Ovary (tissue), 3 donors: ENCODE data around the gene SEZ6L2.

ENCODE experiments used
- EP300 ChIP-seq: sonication (generic); formaldehyde crosslinking; IDR thresholded peaks from one replicate; pipeline ENCODE4 v1.6.1; 2017; ENCODE audit warnings: antibody characterized with exemption
- TF ChIP-seq, protein P1 (sequence below), 3 donors: fragments of 450-650 bp in 2 of 3; fragments of 200-600 bp in 1 of 3; IDR thresholded peaks; one replicate each; pipeline versions ENCODE4 v1.5.1 to v1.8.0; 2016 to 2022; ENCODE audit warnings: antibody characterized with exemption in 3 of 3, mild to moderate bottlenecking in 1 of 3
- donor health status: DM: no; HTN: no; CAD: no.

DNA sequence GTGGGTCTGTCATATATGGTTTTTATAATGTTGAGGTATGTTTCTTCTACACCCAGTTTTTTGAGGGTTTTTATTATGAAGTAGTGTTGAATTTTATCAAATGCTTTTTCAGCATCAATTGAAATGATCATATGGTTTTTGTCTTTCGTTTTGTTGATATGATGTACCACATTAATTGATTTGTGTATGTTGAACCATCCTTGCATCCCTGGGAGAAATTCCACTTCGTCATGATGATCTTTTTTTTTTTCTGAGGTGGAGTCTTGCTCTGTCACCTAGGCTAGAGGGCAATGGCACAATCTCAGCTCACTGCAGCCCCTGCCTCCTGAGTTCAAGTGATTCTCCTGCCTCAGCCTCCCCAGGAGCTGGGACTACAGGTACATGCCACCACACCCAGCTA, 48.5 kb upstream of the SEZ6L2 start:
- TF ChIP-seq, protein P1, sequence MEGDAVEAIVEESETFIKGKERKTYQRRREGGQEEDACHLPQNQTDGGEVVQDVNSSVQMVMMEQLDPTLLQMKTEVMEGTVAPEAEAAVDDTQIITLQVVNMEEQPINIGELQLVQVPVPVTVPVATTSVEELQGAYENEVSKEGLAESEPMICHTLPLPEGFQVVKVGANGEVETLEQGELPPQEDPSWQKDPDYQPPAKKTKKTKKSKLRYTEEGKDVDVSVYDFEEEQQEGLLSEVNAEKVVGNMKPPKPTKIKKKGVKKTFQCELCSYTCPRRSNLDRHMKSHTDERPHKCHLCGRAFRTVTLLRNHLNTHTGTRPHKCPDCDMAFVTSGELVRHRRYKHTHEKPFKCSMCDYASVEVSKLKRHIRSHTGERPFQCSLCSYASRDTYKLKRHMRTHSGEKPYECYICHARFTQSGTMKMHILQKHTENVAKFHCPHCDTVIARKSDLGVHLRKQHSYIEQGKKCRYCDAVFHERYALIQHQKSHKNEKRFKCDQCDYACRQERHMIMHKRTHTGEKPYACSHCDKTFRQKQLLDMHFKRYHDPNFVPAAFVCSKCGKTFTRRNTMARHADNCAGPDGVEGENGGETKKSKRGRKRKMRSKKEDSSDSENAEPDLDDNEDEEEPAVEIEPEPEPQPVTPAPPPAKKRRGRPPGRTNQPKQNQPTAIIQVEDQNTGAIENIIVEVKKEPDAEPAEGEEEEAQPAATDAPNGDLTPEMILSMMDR (IDR thresholded peaks at IDR 0.05): no peak
- TF ChIP-seq EP300: no peak
